Raji (cell line): ENCODE measurements around the gene TNIK.

Experiments used
- POLR2A ChIP-seq: IDR thresholded peaks from 2 replicates; pipeline ENCODE4 v1.6.1; 2011; ENCODE audit warnings: low read depth, low read length, control low read depth; ENCODE audit not compliant: insufficient read depth

TNIK gene

DNA sequence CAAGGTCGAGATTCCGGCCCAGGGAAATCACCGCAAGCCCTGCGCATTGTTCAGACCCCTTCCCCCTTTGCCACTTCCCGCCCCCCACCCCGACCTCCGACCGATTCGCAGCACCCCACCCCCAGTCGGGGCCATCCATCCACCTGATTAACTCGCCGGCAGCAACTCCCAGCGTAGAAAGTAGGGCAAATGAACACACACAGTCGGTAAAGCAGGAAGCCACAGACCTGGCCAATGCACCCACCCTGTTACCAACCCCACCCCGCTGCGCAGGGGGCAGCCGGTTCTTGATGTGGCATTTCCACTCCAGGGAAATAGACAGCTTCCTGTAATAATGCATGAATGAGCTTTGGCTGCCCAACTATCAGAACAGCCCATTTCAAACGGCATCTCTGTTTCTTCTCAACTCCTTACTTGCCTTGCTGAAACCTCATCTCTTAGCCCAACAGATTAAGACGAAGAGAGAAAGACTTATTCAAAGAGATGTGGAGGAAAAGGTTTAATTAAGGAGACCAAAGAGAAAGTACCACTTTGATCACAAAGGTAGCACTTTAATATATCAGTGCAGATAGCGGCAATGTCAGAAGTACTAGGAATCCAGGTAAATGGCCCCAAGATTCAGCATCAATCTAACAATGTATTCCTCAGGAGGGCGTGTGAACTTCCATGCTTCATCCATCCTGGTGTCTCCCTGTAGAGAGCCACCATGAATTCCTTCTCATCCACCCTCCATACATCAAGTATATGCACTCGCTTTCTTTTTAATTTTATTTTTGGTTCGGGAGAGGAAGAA lies 1.9 kb downstream of the TNIK start:
- TF ChIP-seq POLR2A = no peak

- TF ChIP-seq POLR2A = no peak
These were observed 2.6 kb downstream of the TNIK start for GRCh38 chr3:171457607-171458061.

- TF ChIP-seq POLR2A = no peak
These were observed 3.2 kb downstream of the TNIK start for GRCh38 chr3:171456765-171457606.

GRCh38 chr3:171455603-171456550 lies 4.3 kb downstream of the TNIK start:
- no peak for TF ChIP-seq POLR2A

DNA sequence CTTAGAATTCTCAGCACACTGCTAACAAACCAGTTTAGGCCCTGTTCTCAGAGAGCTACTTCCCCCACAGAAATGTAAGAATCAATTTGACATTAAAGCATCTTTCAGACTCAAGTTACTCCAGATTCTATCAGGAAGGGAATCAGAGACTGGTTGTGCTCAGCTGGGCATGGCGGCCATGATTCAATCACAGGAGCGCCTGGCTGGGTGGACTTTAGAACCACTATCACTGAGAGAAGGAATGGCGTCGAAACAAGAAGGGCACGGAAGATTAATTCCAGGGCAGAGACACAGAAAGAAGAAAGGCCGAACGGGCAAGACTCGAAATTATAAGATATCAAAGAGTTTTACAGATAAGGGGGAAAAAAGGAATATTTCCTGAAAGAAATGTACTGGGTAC lies 6.2 kb downstream of the TNIK start:
- TF ChIP-seq POLR2A = no peak

GRCh38 chr3:171453180-171453886 lies 6.9 kb downstream of the TNIK start:
- no peak for TF ChIP-seq POLR2A

- no peak for TF ChIP-seq POLR2A
These were observed 7.9 kb downstream of the TNIK start for GRCh38 chr3:171452328-171452727.

- no peak for TF ChIP-seq POLR2A
These were observed 8.3 kb downstream of the TNIK start for GRCh38 chr3:171451915-171452314.

DNA sequence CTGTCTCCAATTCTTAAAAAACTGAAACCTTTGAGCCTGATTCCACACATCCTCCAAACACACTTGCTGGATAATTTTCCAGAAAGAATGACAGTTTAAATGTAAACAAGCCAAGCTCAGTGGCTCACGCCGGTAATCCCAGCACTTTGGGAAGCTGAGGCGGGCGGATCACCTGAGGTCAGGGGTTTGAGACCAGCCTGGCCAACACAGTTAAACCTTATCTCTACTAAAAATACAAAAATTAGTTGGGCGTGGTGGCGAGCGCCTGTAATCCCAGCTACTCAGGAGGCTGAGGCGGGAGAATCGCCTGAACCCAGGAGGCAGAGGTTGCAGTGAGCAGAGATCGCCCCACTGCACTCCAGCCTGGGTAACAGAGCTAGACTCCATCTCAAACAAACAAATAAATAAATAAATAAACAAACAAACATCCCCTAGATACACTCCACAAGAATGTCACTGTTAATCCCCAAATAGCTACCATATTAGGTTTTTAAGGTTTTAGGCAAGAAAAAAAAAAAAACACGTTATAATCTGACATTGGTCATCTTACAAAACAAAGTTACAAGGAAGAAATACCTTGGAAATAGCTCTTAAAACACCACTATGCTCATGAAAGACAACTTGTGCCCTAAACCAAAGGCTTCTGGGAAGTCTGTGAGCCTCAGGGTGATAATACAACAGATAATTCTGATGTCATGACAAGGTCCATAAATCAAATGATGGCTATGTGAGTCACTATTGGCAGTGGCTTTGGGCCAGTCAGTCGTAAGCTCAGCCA lies 13.2 kb downstream of the TNIK start:
- TF ChIP-seq POLR2A = no peak

GRCh38 chr3:171446301-171446700 lies 13.9 kb downstream of the TNIK start:
- no peak for TF ChIP-seq POLR2A

GRCh38 chr3:171445620-171446204 lies 14.5 kb downstream of the TNIK start:
- no peak for TF ChIP-seq POLR2A

DNA sequence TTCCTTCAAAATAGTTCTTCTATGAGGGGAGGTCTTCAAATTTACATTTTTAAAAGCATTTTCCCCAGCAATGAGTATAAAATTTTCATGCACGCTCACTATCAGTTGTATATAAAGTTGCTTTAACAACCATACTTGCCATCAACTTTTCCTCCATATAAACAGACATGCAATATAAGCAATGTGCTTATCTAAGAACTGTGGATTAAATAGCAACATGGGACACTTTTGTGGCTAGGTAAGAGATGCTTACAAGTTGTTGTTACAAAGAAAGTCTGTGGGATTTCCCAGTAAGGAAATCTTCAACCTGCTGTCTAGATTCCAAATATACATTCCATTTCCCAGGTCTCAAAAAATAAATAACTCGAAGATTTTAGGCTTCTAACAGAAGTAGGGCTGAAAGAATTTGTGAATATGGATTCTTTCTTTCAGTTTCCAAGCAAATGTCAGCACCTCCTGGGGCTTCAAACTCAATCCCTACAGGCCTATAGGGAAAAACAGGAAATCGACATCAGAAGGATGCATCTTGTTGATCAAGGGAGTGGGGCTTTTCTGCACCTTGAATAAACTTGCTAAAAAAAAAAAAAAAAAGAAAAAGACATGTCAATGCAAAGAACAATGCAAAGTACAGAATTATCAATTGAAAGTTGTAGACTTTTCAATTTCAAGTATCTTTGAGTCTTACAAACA lies 16.1 kb downstream of the TNIK start:
- TF ChIP-seq POLR2A = no peak
